OCI-LY3 (cell line): ENCODE results near the gene MLEC.
A peak's percentile ranks its signal among the peaks of the same experiment; 100 is the strongest.

Experiments used
- H2AFZ ChIP-seq: fragments of 200-600, 300-600 bp; shearing (Covaris generic); 2 replicates; pipeline ENCODE4 v1.6.0; 2014; ENCODE audit warnings: antibody characterized with exemption, low read depth, low read length
- H3K27ac ChIP-seq: fragments of 200-600, 300-600 bp; sonication (generic); 2 replicates; pipeline ENCODE4 v1.5.1; 2014; ENCODE audit warnings: mild to moderate bottlenecking, low read length, moderate library complexity, mixed read lengths
- H3K27me3 ChIP-seq: fragments of 200-600, 300-600 bp; sonication (generic); 2 replicates; pipeline ENCODE4 v1.6.1; 2014; ENCODE audit warnings: low read depth, low read length, mixed read lengths
- H3K36me3 ChIP-seq: fragments of 200-600, 300-600 bp; sonication (generic); replicated peaks from 2 replicates; pipeline ENCODE3; 2014; ENCODE audit warnings: low read depth, low read length, mixed read lengths
- H3K4me1 ChIP-seq: fragments of 300-600, 200-600 bp; sonication (generic); 2 replicates; pipeline ENCODE4 v1.6.1; 2014; ENCODE audit warnings: low read length, mixed read lengths
- H3K4me2 ChIP-seq: fragments of 200-600, 300-600 bp; sonication (generic); 2 replicates; pipeline ENCODE4 v1.6.1; 2014; ENCODE audit warnings: low read length, mixed read lengths
- H3K4me3 ChIP-seq: fragments of 300-600, 200-600 bp; sonication (generic); 2 replicates; pipeline ENCODE4 v1.5.1; 2014; ENCODE audit warnings: antibody characterized with exemption, mild to moderate bottlenecking, low read length, moderate library complexity
- H3K79me2 ChIP-seq: fragments of 300-600, 200-600 bp; shearing (Covaris generic); 2 replicates; pipeline ENCODE4 v1.6.1; 2014; ENCODE audit warnings: mild to moderate bottlenecking, low read length, mixed read lengths
- H3K9ac ChIP-seq: fragments of 300-600, 200-600 bp; shearing (Covaris generic); 2 replicates; pipeline ENCODE4 v1.6.0; 2014; ENCODE audit warnings: mild to moderate bottlenecking, low read length, moderate library complexity
- H3K9me3 ChIP-seq: fragments of 200-600, 300-600 bp; shearing (Covaris generic); 2 replicates; pipeline ENCODE4 v1.6.1; 2014; ENCODE audit warnings: low read length, mixed read lengths; ENCODE audit not compliant: insufficient read depth
- H4K20me1 ChIP-seq: fragments of 200-600, 300-600 bp; sonication (generic); 2 replicates; pipeline ENCODE4 v1.6.1; 2016; ENCODE audit warnings: low read length, mixed read lengths; ENCODE audit not compliant: insufficient read depth
- CTCF ChIP-seq: fragments of 200-600, 300-600 bp; sonication (generic); IDR thresholded peaks from 2 replicates; pipeline ENCODE4 v1.5.1; 2014; ENCODE audit warnings: antibody characterized with exemption, low read length, low read depth
- EZH2phosphoT487 ChIP-seq: fragments of 200-600 bp; shearing (Covaris generic); IDR thresholded peaks from 2 replicates; pipeline ENCODE4 v1.6.1; 2018; ENCODE audit warnings: antibody characterized with exemption, mixed run types, low read depth

Gene MLEC

DNA sequence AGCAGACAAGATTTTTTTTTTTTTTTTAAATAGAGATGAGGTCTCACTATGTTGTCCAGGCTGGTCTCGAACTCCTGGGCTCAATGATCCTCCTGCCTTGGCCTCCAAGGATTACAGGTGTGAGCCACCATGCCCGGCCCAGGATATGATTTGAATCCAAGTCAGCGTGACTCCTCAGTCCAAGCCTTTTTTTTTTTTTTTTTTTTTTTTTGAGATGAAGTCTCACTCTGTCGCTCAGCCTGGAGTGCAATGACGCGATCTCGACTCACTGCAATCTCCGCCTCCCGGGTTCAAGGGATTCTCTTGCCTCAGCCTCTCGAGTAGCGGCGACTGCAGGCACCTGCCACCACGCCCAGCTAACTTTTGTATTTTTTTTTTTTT lies 39.6 kb upstream of the MLEC start:
- no peak overlapping the region for H3K4me3 ChIP-seq
- no peak overlapping the region for H3K27ac ChIP-seq
- peaks cover 37% of the 10 kb centered on the region for H3K27me3 ChIP-seq
- no peaks in the 10 kb centered on the region for H4K20me1 ChIP-seq
- H3K4me1 ChIP-seq, result peaks cover 23% of the 10 kb centered on the region
- no peaks in the 10 kb centered on the region for H3K36me3 ChIP-seq
- TF ChIP-seq EZH2phosphoT487, result no peak
- no peak for TF ChIP-seq CTCF
- H3K9ac ChIP-seq, result no peak overlapping the region
- H2AFZ ChIP-seq, result no peak overlapping the region
- H3K4me2 ChIP-seq, result peak overlapping the region; percentile 70
- H3K79me2 ChIP-seq, result no peaks in the 10 kb centered on the region
- H3K9me3 ChIP-seq, result no peaks in the 10 kb centered on the region

DNA sequence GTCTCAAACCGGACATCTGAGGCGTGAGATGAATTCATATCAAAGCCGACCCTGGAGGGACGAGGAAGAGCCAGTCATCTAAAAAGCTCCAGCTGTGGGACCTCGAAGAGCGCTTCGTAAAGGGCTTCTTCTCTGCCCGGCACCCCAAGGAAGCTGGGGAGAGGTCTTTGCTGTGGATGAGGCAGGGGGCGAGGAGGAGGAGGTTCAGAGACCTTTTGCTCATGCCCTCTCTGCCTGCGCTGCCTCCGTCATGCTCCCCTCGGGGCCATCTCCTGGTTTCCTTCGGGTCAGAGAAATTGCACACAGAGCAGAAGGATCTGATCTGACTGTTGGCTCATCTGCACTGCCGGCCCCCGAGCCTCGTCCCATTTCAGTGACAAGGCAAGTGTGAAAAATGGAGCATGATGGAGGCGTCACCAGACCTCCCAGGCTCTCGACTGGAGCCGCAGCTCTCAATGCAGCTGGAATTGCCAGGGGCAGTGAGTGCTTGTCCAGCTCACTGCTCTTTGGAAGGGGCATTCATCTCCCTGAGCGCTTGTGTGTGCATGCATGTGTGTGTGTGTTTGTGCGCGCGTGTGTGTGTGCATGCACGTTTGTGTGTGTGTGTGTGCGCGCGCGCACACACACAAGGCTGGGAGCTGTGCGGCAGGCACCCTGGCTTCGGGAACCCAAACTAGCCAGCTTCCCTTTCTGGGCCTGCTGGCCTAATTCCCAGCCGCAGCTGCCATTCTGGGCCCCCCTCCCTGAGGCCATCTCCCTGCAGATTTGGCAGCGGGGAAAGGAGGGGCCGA lies 37.3 kb upstream of the MLEC start:
- Histone ChIP-seq H3K36me3 (no peaks in the 10 kb centered on the region), H3K27ac (no peak overlapping the region), H3K9me3 (no peaks in the 10 kb centered on the region), H3K4me1 (peaks cover 23% of the 10 kb centered on the region), H3K79me2 (no peaks in the 10 kb centered on the region), H3K27me3 (peaks cover 38% of the 10 kb centered on the region), H3K9ac (peak overlapping the region; percentile 63), H3K4me2 (peak overlapping the region; percentile 99), H3K4me3 (peak overlapping the region; percentile 83), H2AFZ (peak overlapping the region; percentile 91), H4K20me1 (no peaks in the 10 kb centered on the region)
- TF ChIP-seq EZH2phosphoT487 (no peak), CTCF (no peak)

DNA sequence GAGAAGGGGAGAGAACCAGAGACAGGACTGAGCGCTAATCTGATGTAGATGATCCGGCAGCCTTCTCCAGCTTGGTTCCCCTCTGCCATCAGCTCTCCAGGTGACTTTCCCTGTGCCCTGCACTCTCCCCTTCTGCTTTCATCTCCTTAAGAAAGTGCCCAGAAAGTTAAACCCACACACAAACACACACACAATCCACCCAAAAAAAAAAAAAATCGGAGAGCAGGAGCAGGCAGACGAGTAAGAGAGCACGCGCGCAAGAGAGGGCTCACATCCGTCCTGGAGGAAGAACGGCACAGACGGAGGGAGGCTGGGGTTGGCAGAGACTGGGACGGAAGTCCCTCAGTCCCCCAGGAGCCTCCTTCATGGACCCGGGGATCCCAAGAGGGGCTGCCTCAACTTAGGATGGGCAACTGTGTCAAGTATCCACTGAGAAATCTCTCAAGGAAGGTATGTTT lies 36.7 kb upstream of the MLEC start:
- Histone ChIP-seq H3K9ac (no peak overlapping the region), H4K20me1 (no peaks in the 10 kb centered on the region), H3K4me2 (no peak overlapping the region), H3K36me3 (no peaks in the 10 kb centered on the region), H3K4me3 (no peak overlapping the region), H3K9me3 (no peaks in the 10 kb centered on the region), H3K27me3 (peaks cover 38% of the 10 kb centered on the region), H2AFZ (no peak overlapping the region), H3K27ac (no peak overlapping the region), H3K79me2 (no peaks in the 10 kb centered on the region), H3K4me1 (peaks cover 23% of the 10 kb centered on the region)
- no peak for TF ChIP-seq EZH2phosphoT487
- no peak for TF ChIP-seq CTCF

DNA sequence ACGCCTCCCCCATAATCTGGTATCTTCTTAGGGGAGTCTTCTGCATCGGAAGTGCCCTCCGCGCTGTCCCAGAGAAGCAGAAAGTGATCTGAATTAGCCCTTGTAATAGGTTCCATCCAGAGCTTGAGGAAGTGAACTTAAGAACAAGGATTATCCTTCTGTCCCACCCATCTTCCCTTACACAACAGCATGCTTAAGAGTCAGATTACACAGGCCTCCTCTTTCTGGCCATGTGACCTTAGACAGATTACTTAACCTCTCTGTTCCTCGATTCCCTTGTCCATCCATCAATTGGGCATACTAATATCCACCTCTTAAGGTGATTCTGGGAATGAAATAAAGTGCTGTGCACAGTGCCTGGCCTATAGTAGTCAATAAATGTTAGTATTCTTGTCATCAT lies 35.1 kb upstream of the MLEC start:
- Histone ChIP-seq H2AFZ (no peak overlapping the region), H3K36me3 (no peaks in the 10 kb centered on the region), H3K9ac (no peak overlapping the region), H3K27me3 (peaks cover 38% of the 10 kb centered on the region), H3K4me1 (peaks cover 23% of the 10 kb centered on the region), H3K4me3 (no peak overlapping the region), H3K9me3 (no peaks in the 10 kb centered on the region), H4K20me1 (no peaks in the 10 kb centered on the region), H3K27ac (no peak overlapping the region), H3K79me2 (no peaks in the 10 kb centered on the region), H3K4me2 (no peak overlapping the region)
- no peak for TF ChIP-seq CTCF
- TF ChIP-seq EZH2phosphoT487, result no peak
